ENCODE data around the gene C20orf96.

- no peak for TF ChIP-seq TAF1 (IDR thresholded peaks at IDR 0.05; ENCODE audit: low read depth, low read length)
- TF ChIP-seq POLR2AphosphoS5 (IDR thresholded peaks at IDR 0.05; ENCODE audit: low read depth, low read length): no peak
- TF ChIP-seq POLR2A (IDR thresholded peaks at IDR 0.05; ENCODE audit: low read depth, low read length): no peak
- no peak for TF ChIP-seq PAX5 (IDR thresholded peaks at IDR 0.05; ENCODE audit: insufficient read depth, low read length, severe bottlenecking)
These were observed 6.4 kb downstream of the C20orf96 start for GRCh38 chr20:284172-284571.

Data from GM12891 (cell line).